Tibial nerve (tissue), 4 donors: ENCODE data around the gene SLC27A2. TPM values are rescaled to one million over a fixed set of nuclear protein-coding genes. Genes with fewer than 3 reads are reported as not detected.
"Not testable (repeated sequence)": the region's sequence is repeated elsewhere in the genome, so short reads cannot be mapped to it uniquely, and the experiment has no call there.

ENCODE experiments used
- DNase-seq, 2 donors: peaks; one replicate each; pipeline ENCODE4 v3.0.0-alpha.2; 2019; ENCODE audit warnings: low spot score in 2 of 2
- H3K27ac ChIP-seq, 4 donors: fragments of 200-600 bp; sonication (generic) in 3 of 4; one replicate each; pipeline ENCODE4 v1.5.1; 2017 to 2019; ENCODE audit warnings: mild to moderate bottlenecking in 1 of 4
- H3K27me3 ChIP-seq, 2 donors: fragments of 200-600 bp; sonication (generic) in 1 of 2; one replicate each; pipeline versions ENCODE4 v1.5.1 to v1.6.0; 2017 to 2019
- H3K36me3 ChIP-seq, 3 donors: fragments of 200-600 bp; sonication (generic); one replicate each; pipeline ENCODE4 v1.5.1; 2018 to 2019
- H3K4me1 ChIP-seq, 4 donors: fragments of 200-600 bp; sonication (generic) in 3 of 4; one replicate each; pipeline ENCODE4 v1.5.1; 2017 to 2019
- H3K4me3 ChIP-seq, 4 donors: fragments of 200-600 bp; sonication (generic) in 3 of 4; one replicate each; pipeline ENCODE4 v1.5.1; 2017 to 2019; ENCODE audit warnings: mild to moderate bottlenecking in 1 of 4, moderate library complexity in 1 of 4
- H3K9me3 ChIP-seq, 4 donors: fragments of 200-600 bp; sonication (generic) in 3 of 4; one replicate each; pipeline ENCODE4 v1.5.1; 2017 to 2019
- EP300 ChIP-seq, 2 donors: sonication (generic); formaldehyde crosslinking; IDR thresholded peaks; one replicate each; pipeline ENCODE4 v1.6.1; 2017; ENCODE audit warnings: antibody characterized with exemption in 2 of 2, mild to moderate bottlenecking in 1 of 2
- POLR2A ChIP-seq, 2 donors: fragments of 450-650 bp; IDR thresholded peaks; one replicate each; pipeline ENCODE4 v1.6.1; 2017; ENCODE audit warnings: antibody characterized with exemption in 2 of 2, mild to moderate bottlenecking in 2 of 2, moderate library complexity in 2 of 2
- WGBS, 2 donors: methylation state at CpG; one replicate each; pipeline ENCODE4 v1.1.5; 2018; 5-methylcytosine and 5-hydroxymethylcytosine counted together
- total RNA-seq, 4 donors: library from RNA; depleted of rRNA; stranded (reverse); fragments of >200 nt; gene quantifications; one replicate each; pipeline ENCODE4 v1.1.0, GENCODE V29; 2016
- TF ChIP-seq, protein P1 (sequence below), 5 experiments: fragments of 200-600 bp in 3 of 5; fragments of 450-650 bp in 2 of 5; sonication (generic) in 3 of 5; IDR thresholded peaks; one replicate each; pipeline ENCODE4 v1.5.1; 2016 to 2019; ENCODE audit warnings: antibody characterized with exemption in 5 of 5, mild to moderate bottlenecking in 3 of 5, moderate library complexity in 2 of 5

SLC27A2 gene
- total RNA-seq: under 1 TPM in 2 of 4 donors, not detected in 2; 0.21 to 0.22 TPM

GRCh38 chr15:50181969-50182218 is at the start of gene SLC27A2:
Gene SLC27A2 (plus strand): TSS chr15:50182196. CDS start chr15:50182428, 232 bp downstream.
- Histone ChIP-seq H3K4me1 (peaks cover 0 to 14% (median 2%) of the 10 kb centered on the region in 4 donors), H3K27me3 (peaks cover 0 to 30% of the 10 kb centered on the region in 2 donors), H3K9me3 (no peaks in the 10 kb centered on the region), H3K36me3 (no peaks in the 10 kb centered on the region), H3K4me3 (peak within 1 kb of the TSS; percentile 28 to 56 (median 39)), H3K27ac (no peak within 1 kb of the TSS)
- TF ChIP-seq, protein P1, sequence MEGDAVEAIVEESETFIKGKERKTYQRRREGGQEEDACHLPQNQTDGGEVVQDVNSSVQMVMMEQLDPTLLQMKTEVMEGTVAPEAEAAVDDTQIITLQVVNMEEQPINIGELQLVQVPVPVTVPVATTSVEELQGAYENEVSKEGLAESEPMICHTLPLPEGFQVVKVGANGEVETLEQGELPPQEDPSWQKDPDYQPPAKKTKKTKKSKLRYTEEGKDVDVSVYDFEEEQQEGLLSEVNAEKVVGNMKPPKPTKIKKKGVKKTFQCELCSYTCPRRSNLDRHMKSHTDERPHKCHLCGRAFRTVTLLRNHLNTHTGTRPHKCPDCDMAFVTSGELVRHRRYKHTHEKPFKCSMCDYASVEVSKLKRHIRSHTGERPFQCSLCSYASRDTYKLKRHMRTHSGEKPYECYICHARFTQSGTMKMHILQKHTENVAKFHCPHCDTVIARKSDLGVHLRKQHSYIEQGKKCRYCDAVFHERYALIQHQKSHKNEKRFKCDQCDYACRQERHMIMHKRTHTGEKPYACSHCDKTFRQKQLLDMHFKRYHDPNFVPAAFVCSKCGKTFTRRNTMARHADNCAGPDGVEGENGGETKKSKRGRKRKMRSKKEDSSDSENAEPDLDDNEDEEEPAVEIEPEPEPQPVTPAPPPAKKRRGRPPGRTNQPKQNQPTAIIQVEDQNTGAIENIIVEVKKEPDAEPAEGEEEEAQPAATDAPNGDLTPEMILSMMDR (IDR thresholded peaks at IDR 0.05): peak in 1 of 5 experiments; percentile 23
- TF ChIP-seq POLR2A (IDR thresholded peaks at IDR 0.05): no peak
- 0 to 2% methylated on average over 6 to 13 of the region's 17 CpGs for WGBS, 2 donors
- no peak for DNase-seq

GRCh38 chr15:50132251-50132984 is 49.6 kb upstream of the SLC27A2 start:
- H3K36me3 ChIP-seq, H3K27me3 ChIP-seq, DNase-seq, H3K9me3 ChIP-seq, H3K4me3 ChIP-seq, H3K27ac ChIP-seq, H3K4me1 ChIP-seq: not testable (repeated sequence)
- WGBS, 2 donors: 70 to 83% methylated on average over 3 of the region's 3 CpGs

GRCh38 chr15:50134524-50135024 is 47.4 kb upstream of the SLC27A2 start:
- TF ChIP-seq EP300 (IDR thresholded peaks at IDR 0.05): peak in 1 of 2 donors; percentile 61
- TF ChIP-seq, protein P1 (IDR thresholded peaks at IDR 0.05): no peak
- H3K4me3 ChIP-seq: no peak overlapping the region
- 4 to 13% methylated on average over 2 of the region's 2 CpGs for WGBS, 2 donors
- peaks cover 0 to 4% (median 0%) of the 10 kb centered on the region in 4 donors for H3K4me1 ChIP-seq
- H3K27me3 ChIP-seq: no peaks in the 10 kb centered on the region
- no peaks in the 10 kb centered on the region for H3K9me3 ChIP-seq
- H3K36me3 ChIP-seq: no peaks in the 10 kb centered on the region
- peak overlapping the region in 2 of 4 donors; percentile 56 to 61 for H3K27ac ChIP-seq
- no peak for DNase-seq

DNA sequence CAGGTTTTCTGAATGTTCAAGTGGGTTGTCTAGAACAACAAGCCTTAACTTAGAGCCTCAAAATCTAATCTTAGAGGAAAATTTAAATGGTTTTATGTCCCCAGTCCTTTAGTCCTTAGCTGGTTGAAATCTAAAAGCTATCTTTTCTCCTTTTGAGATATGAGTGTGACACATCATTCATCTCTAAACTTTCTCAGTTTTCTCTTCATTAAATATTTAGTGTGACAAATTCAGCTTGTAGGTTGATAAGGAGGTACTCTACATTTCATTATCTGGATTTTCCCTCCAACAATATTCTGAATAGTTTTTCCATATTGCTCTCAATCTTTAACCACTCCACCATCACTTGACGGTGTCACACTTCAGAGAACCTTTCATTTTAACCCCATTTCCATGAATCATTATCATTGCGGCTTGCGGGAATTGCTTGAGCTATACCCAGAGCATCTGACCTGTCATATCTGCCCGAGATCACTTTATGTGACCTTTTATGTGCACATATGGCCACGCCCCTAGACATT is 46.9 kb upstream of the SLC27A2 start:
- WGBS, 2 donors: 73 to 77% methylated on average over 5 of the region's 5 CpGs
- no peaks in the 10 kb centered on the region for H3K36me3 ChIP-seq
- H3K9me3 ChIP-seq: no peaks in the 10 kb centered on the region
- peak overlapping the region in 3 of 4 donors; percentile 19 to 61 (median 56) for H3K27ac ChIP-seq
- no peaks in the 10 kb centered on the region for H3K27me3 ChIP-seq
- H3K4me1 ChIP-seq: peaks cover 0 to 4% (median 0%) of the 10 kb centered on the region in 4 donors
- no peak for DNase-seq
- no peak overlapping the region for H3K4me3 ChIP-seq
- TF ChIP-seq, protein P1 (IDR thresholded peaks at IDR 0.05): no peak
- TF ChIP-seq EP300 (IDR thresholded peaks at IDR 0.05) (no peak), POLR2A (IDR thresholded peaks at IDR 0.05) (no peak)

- DNase-seq: no peak
- H3K4me3 ChIP-seq: no peak overlapping the region
- TF ChIP-seq, protein P1 (IDR thresholded peaks at IDR 0.05): no peak
- TF ChIP-seq POLR2A (IDR thresholded peaks at IDR 0.05) (no peak), EP300 (IDR thresholded peaks at IDR 0.05) (no peak)
These were observed 44.6 kb upstream of the SLC27A2 start for GRCh38 chr15:50137330-50137761.

More at GRCh38 chr15:50137330-50137761, 44.6 kb upstream of the SLC27A2 start:
- Histone ChIP-seq H3K27me3 (no peaks in the 10 kb centered on the region), H3K36me3 (no peaks in the 10 kb centered on the region), H3K27ac (no peak overlapping the region), H3K4me1 (peaks cover 0 to 4% (median 0%) of the 10 kb centered on the region in 4 donors), H3K9me3 (no peaks in the 10 kb centered on the region)
- 87 to 92% methylated on average over 7 of the region's 7 CpGs for WGBS, 2 donors
